H9 (cell line): ENCODE data around the gene TSC22D1. TPM values are rescaled to one million over a fixed set of nuclear protein-coding genes. Genes with fewer than 3 reads are reported as not detected.

Experiments used
- DNase-seq: peaks from one replicate; pipeline ENCODE4 v3.0.0-alpha.2; 2017
- H2AFZ ChIP-seq: one replicate; pipeline ENCODE4 v1.6.1; 2013; ENCODE audit warnings: mild to moderate bottlenecking, low read length, control low read depth, moderate library complexity
- H2AK5ac ChIP-seq: 2 replicates; pipeline ENCODE4 v1.6.1; 2013; ENCODE audit warnings: low read length, control low read depth, mixed read lengths; ENCODE audit not compliant: insufficient read length
- H2BK120ac ChIP-seq: one replicate; pipeline ENCODE4 v1.6.1; 2013; ENCODE audit warnings: low read depth, mild to moderate bottlenecking, low read length, control low read depth, inconsistent platforms; ENCODE audit not compliant: poor library complexity, severe bottlenecking
- H2BK12ac ChIP-seq: 2 replicates; pipeline ENCODE4 v1.6.1; 2013; ENCODE audit warnings: low read length, control low read depth, mixed read lengths, low read depth; ENCODE audit not compliant: insufficient read length
- H2BK15ac ChIP-seq: 2 replicates; pipeline ENCODE4 v1.6.1; 2013; ENCODE audit warnings: low read depth, low read length, control low read depth
- H2BK20ac ChIP-seq: one replicate; pipeline ENCODE4 v1.6.1; 2013; ENCODE audit warnings: low read depth, mild to moderate bottlenecking, low read length, control low read depth, inconsistent platforms; ENCODE audit not compliant: poor library complexity, severe bottlenecking
- H2BK5ac ChIP-seq: 2 replicates; pipeline ENCODE4 v1.6.1; 2013; ENCODE audit warnings: low read length, control low read depth, mixed read lengths; ENCODE audit not compliant: insufficient read length
- H3K14ac ChIP-seq: 2 replicates; pipeline ENCODE4 v1.6.1; 2013; ENCODE audit warnings: low read length, control low read depth; ENCODE audit not compliant: insufficient read depth
- H3K18ac ChIP-seq: 2 replicates; pipeline ENCODE4 v1.6.1; 2013; ENCODE audit warnings: low read depth, mild to moderate bottlenecking, mixed read lengths, low read length, control low read depth; ENCODE audit not compliant: insufficient read length
- H3K23ac ChIP-seq: 2 replicates; pipeline ENCODE4 v1.6.1; 2013; ENCODE audit warnings: low read length, control low read depth, mixed read lengths, low read depth; ENCODE audit not compliant: insufficient read length
- H3K23me2 ChIP-seq: 2 replicates; pipeline ENCODE4 v1.6.1; 2013; ENCODE audit warnings: low read depth, mild to moderate bottlenecking, mixed read lengths, low read length, control low read depth; ENCODE audit not compliant: insufficient read length, poor library complexity, severe bottlenecking
- H3K27ac ChIP-seq: 2 replicates; pipeline ENCODE4 v1.5.1; 2013; ENCODE audit warnings: low read length, control low read depth, mixed read lengths, low read depth; ENCODE audit not compliant: insufficient read length
- H3K27me3 ChIP-seq: 2 replicates; pipeline ENCODE4 v1.6.1; 2013; ENCODE audit warnings: low read length, control low read depth, inconsistent platforms; ENCODE audit not compliant: insufficient read depth
- H3K4ac ChIP-seq: 2 replicates; pipeline ENCODE4 v1.6.1; 2013; ENCODE audit warnings: low read depth, mild to moderate bottlenecking, control low read depth, inconsistent platforms, low read length, moderate library complexity
- H3K4me1 ChIP-seq: 2 replicates; pipeline ENCODE4 v1.6.1; 2013; ENCODE audit warnings: low read length, control low read depth, inconsistent platforms; ENCODE audit not compliant: insufficient read depth
- H3K4me2 ChIP-seq: 2 replicates; pipeline ENCODE4 v1.6.1; 2013; ENCODE audit warnings: low read length, control low read depth, mixed read lengths; ENCODE audit not compliant: insufficient read length, insufficient read depth
- H3K56ac ChIP-seq: 2 replicates; pipeline ENCODE4 v1.6.1; 2013; ENCODE audit warnings: low read depth, mild to moderate bottlenecking, mixed read lengths, low read length, control low read depth; ENCODE audit not compliant: insufficient read length
- H3K79me1 ChIP-seq: 2 replicates; pipeline ENCODE4 v1.6.1; 2013; ENCODE audit warnings: low read depth, mild to moderate bottlenecking, moderate library complexity, low read length, control low read depth, inconsistent platforms; ENCODE audit not compliant: insufficient read depth, poor library complexity, severe bottlenecking
- H3K79me2 ChIP-seq: 2 replicates; pipeline ENCODE4 v1.6.1; 2013; ENCODE audit warnings: low read length, control low read depth, inconsistent platforms; ENCODE audit not compliant: insufficient read depth
- H3K9ac ChIP-seq: 2 replicates; pipeline ENCODE4 v1.6.1; 2013; ENCODE audit warnings: low read length, control low read depth, mixed read lengths; ENCODE audit not compliant: insufficient read length; ENCODE audit errors: extremely low read depth
- H3K9me3 ChIP-seq: one replicate; pipeline ENCODE4 v1.6.1; 2013; ENCODE audit warnings: low read depth, low read length, inconsistent platforms; ENCODE audit not compliant: control insufficient read depth
- H3T11ph ChIP-seq: one replicate; pipeline ENCODE4 v1.6.1; 2013; ENCODE audit warnings: mild to moderate bottlenecking, low read length, control low read depth, inconsistent platforms
- H4K20me1 ChIP-seq: one replicate; pipeline ENCODE4 v1.6.1; 2013; ENCODE audit not compliant: control insufficient read depth, insufficient read length, insufficient read depth
- H4K5ac ChIP-seq: 2 replicates; pipeline ENCODE4 v1.6.1; 2013; ENCODE audit warnings: low read depth, mild to moderate bottlenecking, mixed read lengths, low read length, control low read depth; ENCODE audit not compliant: insufficient read length
- H4K8ac ChIP-seq: replicated peaks from 2 replicates; pipeline ENCODE4 v1.6.1; 2013; ENCODE audit warnings: low read length, control low read depth, mixed read lengths, low read depth; ENCODE audit not compliant: insufficient read length
- H4K91ac ChIP-seq: 2 replicates; pipeline ENCODE4 v1.6.1; 2013; ENCODE audit warnings: low read depth, mild to moderate bottlenecking, moderate library complexity, mixed read lengths, low read length, control low read depth; ENCODE audit not compliant: insufficient read length
- H3K27ac Mint-ChIP-seq, 3 experiments: 2 replicates in 2 of 3; 3 replicates in 1 of 3; pipeline ENCODE4 v1.8.0; 2020 to 2021; ENCODE audit warnings: mixed read lengths in 3 of 3, mild to moderate bottlenecking in 1 of 3, moderate library complexity in 1 of 3
- H3K27me3 Mint-ChIP-seq: 2 replicates; pipeline ENCODE4 v1.8.0; 2021; ENCODE audit warnings: low read depth, mild to moderate bottlenecking, moderate library complexity, mixed read lengths
- H3K36me3 Mint-ChIP-seq, 3 experiments: 2 replicates in 2 of 3; 3 replicates in 1 of 3; pipeline ENCODE4 v1.8.0; 2020 to 2021; ENCODE audit warnings: low read depth in 3 of 3, mixed read lengths in 3 of 3; ENCODE audit not compliant: insufficient read depth in 1 of 3
- H3K4me1 Mint-ChIP-seq, 2 experiments: 2 replicates each; pipeline ENCODE4 v1.8.0; 2020; ENCODE audit warnings: mixed read lengths in 2 of 2
- H3K4me3 Mint-ChIP-seq, 2 experiments: 2 replicates in 1 of 2; 3 replicates in 1 of 2; pipeline ENCODE4 v1.8.0; 2020 to 2021; ENCODE audit warnings: mild to moderate bottlenecking in 2 of 2, mixed read lengths in 2 of 2, moderate library complexity in 1 of 2
- H3K9me3 Mint-ChIP-seq, 2 experiments: 2 replicates in 1 of 2; 3 replicates in 1 of 2; pipeline ENCODE4 v1.8.0; 2020; ENCODE audit warnings: mild to moderate bottlenecking in 2 of 2, mixed read lengths in 2 of 2, moderate library complexity in 1 of 2
- WGBS: extraction: QIAGEN DNeasy Blood & Tissue Kit; methylation state at CpG from one replicate; pipeline ENCODE4 v1.1.7; 2013; ENCODE audit warnings: missing lambda C conversion rate, low lambda C conversion rate, mixed read lengths; ENCODE audit not compliant: insufficient read length; ENCODE audit errors: extremely low coverage; 5-methylcytosine and 5-hydroxymethylcytosine counted together
- total RNA-seq: library from RNA; stranded (reverse); gene quantifications from 2 replicates; pipeline ENCODE4 v1.2.1, GENCODE V29; 2021
- TF ChIP-seq, protein P1 (sequence below): fragments of 200-600 bp; sonication (generic); conservative IDR thresholded peaks from 3 replicates; pipeline ENCODE4 v1.8.0; 2021; ENCODE audit warnings: antibody characterized with exemption, mild to moderate bottlenecking

The TSC22D1 gene
- total RNA-seq, 1 experiment from 2014 or later, result 76.7 TPM

DNA sequence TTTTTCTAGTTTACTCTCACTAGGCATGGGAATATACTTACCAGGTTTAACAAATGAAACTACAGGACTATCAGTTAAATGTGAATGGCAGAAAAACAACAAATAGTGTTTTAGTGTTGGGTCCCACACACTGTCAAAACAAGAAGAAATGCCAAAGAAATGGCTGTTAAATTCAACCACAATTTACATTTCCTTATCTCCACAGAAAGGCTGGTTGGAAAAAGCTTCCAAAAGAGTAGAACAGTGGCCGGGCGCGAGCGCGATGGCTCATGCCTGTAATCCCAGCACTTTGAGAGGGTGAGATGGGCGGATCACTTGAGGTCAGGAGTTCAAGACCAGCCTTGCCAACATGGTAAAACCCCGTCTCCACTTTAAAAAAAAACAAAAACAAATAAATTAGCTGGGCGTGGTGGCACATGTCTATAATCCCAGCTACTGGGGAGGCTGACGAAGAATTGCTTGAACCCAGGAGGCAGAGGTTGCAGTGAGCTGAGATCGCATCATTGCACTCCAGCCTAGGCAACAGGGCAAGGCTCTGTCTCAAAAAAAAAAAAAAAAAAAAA is 136.0 kb downstream of the TSC22D1 start:
- no peak overlapping the region for H3K27ac ChIP-seq
- no peaks in the 10 kb centered on the region for H3K79me2 ChIP-seq
- no CpG with 5 or more reads among the region's 10 CpGs for WGBS

More for the DNA sequence above, 136.0 kb downstream of the TSC22D1 start:
- H2BK15ac ChIP-seq, result no peak overlapping the region
- H4K20me1 ChIP-seq, result no peaks in the 10 kb centered on the region
- H3K9me3 ChIP-seq, result no peaks in the 10 kb centered on the region
- no peak overlapping the region for H3T11ph ChIP-seq
- TF ChIP-seq, protein P1, sequence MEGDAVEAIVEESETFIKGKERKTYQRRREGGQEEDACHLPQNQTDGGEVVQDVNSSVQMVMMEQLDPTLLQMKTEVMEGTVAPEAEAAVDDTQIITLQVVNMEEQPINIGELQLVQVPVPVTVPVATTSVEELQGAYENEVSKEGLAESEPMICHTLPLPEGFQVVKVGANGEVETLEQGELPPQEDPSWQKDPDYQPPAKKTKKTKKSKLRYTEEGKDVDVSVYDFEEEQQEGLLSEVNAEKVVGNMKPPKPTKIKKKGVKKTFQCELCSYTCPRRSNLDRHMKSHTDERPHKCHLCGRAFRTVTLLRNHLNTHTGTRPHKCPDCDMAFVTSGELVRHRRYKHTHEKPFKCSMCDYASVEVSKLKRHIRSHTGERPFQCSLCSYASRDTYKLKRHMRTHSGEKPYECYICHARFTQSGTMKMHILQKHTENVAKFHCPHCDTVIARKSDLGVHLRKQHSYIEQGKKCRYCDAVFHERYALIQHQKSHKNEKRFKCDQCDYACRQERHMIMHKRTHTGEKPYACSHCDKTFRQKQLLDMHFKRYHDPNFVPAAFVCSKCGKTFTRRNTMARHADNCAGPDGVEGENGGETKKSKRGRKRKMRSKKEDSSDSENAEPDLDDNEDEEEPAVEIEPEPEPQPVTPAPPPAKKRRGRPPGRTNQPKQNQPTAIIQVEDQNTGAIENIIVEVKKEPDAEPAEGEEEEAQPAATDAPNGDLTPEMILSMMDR, result no peak
- no peak overlapping the region for H3K4ac ChIP-seq
- Mint-ChIP-seq H3K4me3 (no peak overlapping the region), H3K27ac (peak overlapping the region in 2 of 3 experiments; percentile 54 to 75; a peak in 4 of 7 replicates), H3K27me3 (no peaks in the 10 kb centered on the region; the same call in 1 of the 2 replicates), H3K4me1 (peaks cover 11 to 15% of the 10 kb centered on the region in 2 experiments), H3K36me3 (peaks cover 1 to 10% (median 6%) of the 10 kb centered on the region in 3 experiments; a peak in 4 of 7 replicates), H3K9me3 (no peaks in the 10 kb centered on the region)
- H3K14ac ChIP-seq, result no peak overlapping the region
- no peaks in the 10 kb centered on the region for H3K79me1 ChIP-seq
- H3K27me3 ChIP-seq, result no peaks in the 10 kb centered on the region
- no peak overlapping the region for H3K56ac ChIP-seq
- peaks cover 4% of the 10 kb centered on the region for H3K23me2 ChIP-seq
- H2AFZ ChIP-seq, result no peak overlapping the region
- H2AK5ac ChIP-seq, result no peak overlapping the region
- H2BK5ac ChIP-seq, result no peak overlapping the region
- no peak overlapping the region for H3K18ac ChIP-seq
- no peak overlapping the region for H2BK20ac ChIP-seq
- no peak overlapping the region for H4K5ac ChIP-seq
- H4K91ac ChIP-seq, result no peak overlapping the region
- DNase-seq, result no peak
- no peak overlapping the region for H4K8ac ChIP-seq
- no peak overlapping the region for H3K9ac ChIP-seq
- no peaks in the 10 kb centered on the region for H3K4me1 ChIP-seq
- H3K4me2 ChIP-seq, result no peak overlapping the region
- no peak overlapping the region for H3K23ac ChIP-seq
- no peak overlapping the region for H2BK12ac ChIP-seq
- no peak overlapping the region for H2BK120ac ChIP-seq
